ENCODE data around the gene SFMBT2.

DNA sequence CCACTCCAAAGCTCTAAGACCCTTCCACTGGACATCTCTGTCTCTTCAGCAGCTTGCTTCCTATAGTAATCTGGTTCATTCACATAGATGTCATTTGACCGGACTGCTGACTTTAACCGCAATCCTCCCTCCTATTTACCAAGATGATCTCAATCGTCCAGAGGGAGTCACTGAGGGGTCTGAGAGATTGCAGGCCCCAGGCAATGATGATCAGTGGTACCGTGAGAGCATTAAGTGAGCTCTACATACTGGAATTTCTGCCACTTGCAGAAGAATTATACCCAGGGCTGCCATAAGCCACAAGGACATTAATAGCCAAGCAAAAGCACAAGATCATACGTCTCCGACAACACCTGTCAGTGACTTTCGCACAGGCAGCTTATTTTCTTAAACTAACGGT is 245.9 kb downstream of the SFMBT2 start:
- TF ChIP-seq EZH2 (IDR thresholded peaks at IDR 0.05) (no peak), POLR2AphosphoS5 (IDR thresholded peaks at IDR 0.05; ENCODE audit: borderline replicate concordance, low read depth, low read length) (no peak), FOXP2 (optimal IDR thresholded peaks at IDR 0.05; ENCODE audit: control extremely low read depth, extremely low read length, insufficient read depth) (no peak)

All from SK-N-MC (cell line).